HepG2 (cell line): ENCODE measurements around the gene WIPF2. TPM values are rescaled to one million over a fixed set of nuclear protein-coding genes. Genes with fewer than 3 reads are reported as not detected.

Source experiments
- ARNTL ChIP-seq: sonication (generic); formaldehyde crosslinking; IDR thresholded peaks from 2 replicates; pipeline ENCODE4 v1.4.0; 2020; ENCODE audit warnings: mild to moderate bottlenecking, missing genetic modification reagents
- ATM ChIP-seq: fragments of 450-650 bp; IDR thresholded peaks from 2 replicates; pipeline ENCODE4 v1.7.1; 2017; ENCODE audit warnings: mild to moderate bottlenecking, borderline replicate concordance
- CCDC6 ChIP-seq: sonication (generic); formaldehyde crosslinking; IDR thresholded peaks from 2 replicates; pipeline ENCODE4 v1.8.1; 2022; ENCODE audit warnings: mild to moderate bottlenecking, missing genetic modification reagents, moderate library complexity
- CHCHD3 ChIP-seq: sonication (generic); formaldehyde crosslinking; IDR thresholded peaks from 2 replicates; pipeline ENCODE4 v1.8.0; 2022; ENCODE audit warnings: mild to moderate bottlenecking, missing genetic modification reagents, moderate library complexity
- ETV5 ChIP-seq: IDR thresholded peaks from 2 replicates; pipeline ENCODE4 v1.6.1; 2018; ENCODE audit warnings: missing biosample characterization, missing genetic modification reagents, inconsistent platforms, borderline replicate concordance
- MIXL1 ChIP-seq: IDR thresholded peaks from 2 replicates; pipeline ENCODE4 v1.6.1; 2016
- NFIC ChIP-seq: IDR thresholded peaks from 2 replicates; pipeline ENCODE4 v1.6.1; 2012; ENCODE audit warnings: mild to moderate bottlenecking, low read length, inconsistent platforms
- SIN3A ChIP-seq: IDR thresholded peaks from 2 replicates; pipeline ENCODE4 v1.6.1; 2011; ENCODE audit warnings: low read depth, mild to moderate bottlenecking, control low read depth, low read length, borderline replicate concordance
- SNAPC2 ChIP-seq: sonication (generic); formaldehyde crosslinking; IDR thresholded peaks from 2 replicates; pipeline ENCODE4 v1.8.1; 2022; ENCODE audit warnings: mild to moderate bottlenecking, missing genetic modification reagents
- TCF7 ChIP-seq: sonication (generic); IDR thresholded peaks from 2 replicates; pipeline ENCODE4 v1.6.1; 2016; ENCODE audit warnings: antibody characterized with exemption, low read depth
- TEAD3 ChIP-seq: optimal IDR thresholded peaks from 2 replicates; pipeline ENCODE3; 2016; ENCODE audit warnings: borderline replicate concordance
- ZNF224 ChIP-seq: sonication (generic); formaldehyde crosslinking; IDR thresholded peaks from 2 replicates; pipeline ENCODE4 v1.5.0; 2020; ENCODE audit warnings: mild to moderate bottlenecking, missing genetic modification reagents
- ZNF24 ChIP-seq: fragments of 450-650 bp; IDR thresholded peaks from 2 replicates; pipeline ENCODE4 v1.6.1; 2017; ENCODE audit warnings: antibody characterized with exemption, mild to moderate bottlenecking
- ZNF3 ChIP-seq: IDR thresholded peaks from 2 replicates; pipeline ENCODE4 v1.7.0; 2017; ENCODE audit warnings: inconsistent platforms
- ZNF547 ChIP-seq: sonication (generic); formaldehyde crosslinking; IDR thresholded peaks from 2 replicates; pipeline ENCODE4 v1.5.1; 2020; ENCODE audit warnings: mild to moderate bottlenecking, missing genetic modification reagents
- ZNF572 ChIP-seq: sonication (generic); formaldehyde crosslinking; IDR thresholded peaks from 2 replicates; pipeline ENCODE4 v1.5.1; 2020; ENCODE audit warnings: mild to moderate bottlenecking, missing genetic modification reagents
- ZSCAN29 ChIP-seq: sonication (generic); formaldehyde crosslinking; conservative IDR thresholded peaks from 2 replicates; pipeline ENCODE4 v1.4.0; 2020; ENCODE audit warnings: mild to moderate bottlenecking, missing genetic modification reagents
- ZSCAN31 ChIP-seq: sonication (generic); formaldehyde crosslinking; IDR thresholded peaks from 2 replicates; pipeline ENCODE4 v1.5.0; 2020; ENCODE audit warnings: low read depth, mild to moderate bottlenecking, missing genetic modification reagents
- polyA plus RNA-seq, 8 experiments: library from polyadenylated mRNA; depleted of rRNA in 3 of 8; stranded (reverse) in 7 of 8; unstranded in 1 of 8; fragments of >200 nt; fragmentation: Illumina TruSeq in 4 of 8; extraction: Trizol in 4 of 8; gene quantifications; 2 replicates each; pipeline versions ENCODE4 v1.2.1 to v1.2.3, GENCODE V29; 2011 to 2016; ENCODE audit warnings: low read depth in 4 of 8, missing spikeins in 1 of 8, mixed read lengths in 1 of 8; ENCODE audit not compliant: insufficient read depth in 1 of 8
- total RNA-seq, 5 experiments: library from RNA; depleted of rRNA; stranded (reverse); fragments of >200 nt; fragmentation: Illumina TruSeq; extraction: Trizol; gene quantifications; 2 replicates each; pipeline ENCODE4 v1.2.3, GENCODE V29; 2016; ENCODE audit warnings: low read depth in 1 of 5
- TF ChIP-seq, protein P1 (sequence below): sonication (generic); formaldehyde crosslinking; IDR thresholded peaks from 2 replicates; pipeline ENCODE4 v1.8.0; 2022; ENCODE audit warnings: mild to moderate bottlenecking, missing genetic modification reagents, borderline replicate concordance
- TF ChIP-seq, protein P2 (sequence below): IDR thresholded peaks from 2 replicates; pipeline ENCODE4 v1.6.1; 2016; ENCODE audit warnings: control low read depth
- TF ChIP-seq, protein P3 (sequence below): sonication (generic); formaldehyde crosslinking; IDR thresholded peaks from 2 replicates; pipeline ENCODE4 v1.4.0; 2020; ENCODE audit warnings: mild to moderate bottlenecking, low read depth, missing genetic modification reagents
- TF ChIP-seq, protein P4 (sequence below): sonication (generic); formaldehyde crosslinking; IDR thresholded peaks from 2 replicates; pipeline ENCODE4 v1.4.0; 2020; ENCODE audit warnings: low read depth, mild to moderate bottlenecking, missing genetic modification reagents
- TF ChIP-seq, protein P5 (sequence below): sonication (generic); formaldehyde crosslinking; IDR thresholded peaks from 2 replicates; pipeline ENCODE4 v1.4.0; 2020; ENCODE audit warnings: missing genetic modification reagents
- TF ChIP-seq, protein P6 (sequence below): IDR thresholded peaks from 2 replicates; pipeline ENCODE4 v1.6.1; 2016; ENCODE audit warnings: missing biosample characterization, missing genetic modification reagents, low read depth

WIPF2 gene
- total and polyA plus RNA-seq, 2 of the 13 experiments (the other 11 are each of a cell fraction or from before 2014, with no cell fraction given), result 7.2 to 10.8 TPM

DNA sequence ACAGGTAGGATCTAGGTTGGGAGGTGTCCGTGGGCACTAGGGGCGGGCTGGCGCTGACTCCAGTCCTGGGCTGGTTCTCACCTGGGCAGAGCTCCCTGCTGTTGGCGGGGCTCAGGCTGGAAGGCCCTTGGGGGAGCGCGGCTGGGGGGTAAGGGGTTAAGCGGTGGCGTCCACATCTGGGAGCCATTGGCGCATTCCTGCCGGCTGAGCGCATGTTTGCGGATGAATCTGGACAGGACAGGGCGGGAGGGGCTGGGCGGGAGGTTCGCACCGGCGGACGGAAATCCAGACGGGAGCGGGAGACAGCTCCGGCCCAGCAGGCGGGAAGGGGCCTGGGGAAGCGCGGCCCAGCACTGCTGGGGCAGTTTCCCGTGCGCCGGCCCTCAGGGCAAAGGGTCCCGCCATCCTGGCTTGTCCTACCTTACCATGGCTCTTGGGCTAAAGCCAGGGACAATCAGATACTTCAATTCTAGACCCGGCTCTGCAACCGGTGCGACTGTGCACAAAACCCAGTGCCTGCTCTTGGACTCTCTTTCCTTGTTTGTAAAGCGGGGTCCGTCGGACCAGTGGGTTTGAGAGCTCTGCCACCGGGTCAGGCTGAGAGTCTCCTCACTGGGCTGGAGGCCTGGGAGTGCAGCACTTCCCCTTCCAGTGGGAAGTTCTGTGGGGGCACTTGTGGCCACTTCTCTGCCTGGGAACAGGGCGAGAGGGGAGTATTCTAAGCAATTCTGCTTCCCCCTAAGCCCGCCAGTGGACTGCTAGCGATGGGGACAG, 97.7 kb downstream of the WIPF2 start (continued):
- TF ChIP-seq, protein P1, sequence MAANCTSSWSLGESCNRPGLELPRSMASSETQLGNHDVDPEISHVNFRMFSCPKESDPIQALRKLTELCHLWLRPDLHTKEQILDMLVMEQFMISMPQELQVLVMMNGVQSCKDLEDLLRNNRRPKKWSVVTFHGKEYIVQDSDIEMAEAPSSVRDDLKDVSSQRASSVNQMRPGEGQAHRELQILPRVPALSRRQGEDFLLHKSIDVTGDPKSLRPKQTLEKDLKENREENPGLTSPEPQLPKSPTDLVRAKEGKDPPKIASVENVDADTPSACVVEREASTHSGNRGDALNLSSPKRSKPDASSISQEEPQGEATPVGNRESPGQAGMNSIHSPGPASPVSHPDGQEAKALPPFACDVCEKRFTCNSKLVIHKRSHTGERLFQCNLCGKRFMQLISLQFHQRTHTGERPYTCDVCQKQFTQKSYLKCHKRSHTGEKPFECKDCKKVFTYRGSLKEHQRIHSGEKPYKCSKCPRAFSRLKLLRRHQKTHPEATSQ (CRISPR knock-in tag), result no peak
- TF ChIP-seq, protein P2, sequence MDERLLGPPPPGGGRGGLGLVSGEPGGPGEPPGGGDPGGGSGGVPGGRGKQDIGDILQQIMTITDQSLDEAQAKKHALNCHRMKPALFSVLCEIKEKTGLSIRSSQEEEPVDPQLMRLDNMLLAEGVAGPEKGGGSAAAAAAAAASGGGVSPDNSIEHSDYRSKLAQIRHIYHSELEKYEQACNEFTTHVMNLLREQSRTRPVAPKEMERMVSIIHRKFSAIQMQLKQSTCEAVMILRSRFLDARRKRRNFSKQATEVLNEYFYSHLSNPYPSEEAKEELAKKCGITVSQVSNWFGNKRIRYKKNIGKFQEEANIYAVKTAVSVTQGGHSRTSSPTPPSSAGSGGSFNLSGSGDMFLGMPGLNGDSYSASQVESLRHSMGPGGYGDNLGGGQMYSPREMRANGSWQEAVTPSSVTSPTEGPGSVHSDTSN, result no peak
- TF ChIP-seq, protein P3, sequence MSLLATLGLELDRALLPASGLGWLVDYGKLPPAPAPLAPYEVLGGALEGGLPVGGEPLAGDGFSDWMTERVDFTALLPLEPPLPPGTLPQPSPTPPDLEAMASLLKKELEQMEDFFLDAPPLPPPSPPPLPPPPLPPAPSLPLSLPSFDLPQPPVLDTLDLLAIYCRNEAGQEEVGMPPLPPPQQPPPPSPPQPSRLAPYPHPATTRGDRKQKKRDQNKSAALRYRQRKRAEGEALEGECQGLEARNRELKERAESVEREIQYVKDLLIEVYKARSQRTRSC, result 0 out of 2 replicates have a peak, but pooled peaks have one; percentile 58
- TF ChIP-seq SNAPC2 (CRISPR knock-in tag) (no peak), CCDC6 (peak; percentile 86), ZNF224 (0 out of 2 replicates have a peak, but pooled peaks have one; percentile 25), TCF7 (no peak), ZSCAN31 (CRISPR knock-in tag) (no peak), ATM (no peak), ZNF3 (CRISPR knock-in tag) (no peak), ETV5 (CRISPR knock-in tag) (peak; percentile 58), ZNF572 (CRISPR knock-in tag) (no peak), ZSCAN29 (CRISPR knock-in tag) (no peak; the same call in 1 of the 2 replicates), CHCHD3 (CRISPR knock-in tag) (no peak), ZNF24 (no peak), NFIC (no peak), SIN3A (peak; percentile 59; the same call in 1 of the 2 replicates), TEAD3 (peak; percentile 94), ARNTL (peak; percentile 51; the same call in 1 of the 2 replicates), MIXL1 (CRISPR knock-in tag) (no peak), ZNF547 (CRISPR knock-in tag) (no peak)
- TF ChIP-seq, protein P4, sequence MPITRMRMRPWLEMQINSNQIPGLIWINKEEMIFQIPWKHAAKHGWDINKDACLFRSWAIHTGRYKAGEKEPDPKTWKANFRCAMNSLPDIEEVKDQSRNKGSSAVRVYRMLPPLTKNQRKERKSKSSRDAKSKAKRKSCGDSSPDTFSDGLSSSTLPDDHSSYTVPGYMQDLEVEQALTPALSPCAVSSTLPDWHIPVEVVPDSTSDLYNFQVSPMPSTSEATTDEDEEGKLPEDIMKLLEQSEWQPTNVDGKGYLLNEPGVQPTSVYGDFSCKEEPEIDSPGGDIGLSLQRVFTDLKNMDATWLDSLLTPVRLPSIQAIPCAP, result no peak
- TF ChIP-seq, protein P5, sequence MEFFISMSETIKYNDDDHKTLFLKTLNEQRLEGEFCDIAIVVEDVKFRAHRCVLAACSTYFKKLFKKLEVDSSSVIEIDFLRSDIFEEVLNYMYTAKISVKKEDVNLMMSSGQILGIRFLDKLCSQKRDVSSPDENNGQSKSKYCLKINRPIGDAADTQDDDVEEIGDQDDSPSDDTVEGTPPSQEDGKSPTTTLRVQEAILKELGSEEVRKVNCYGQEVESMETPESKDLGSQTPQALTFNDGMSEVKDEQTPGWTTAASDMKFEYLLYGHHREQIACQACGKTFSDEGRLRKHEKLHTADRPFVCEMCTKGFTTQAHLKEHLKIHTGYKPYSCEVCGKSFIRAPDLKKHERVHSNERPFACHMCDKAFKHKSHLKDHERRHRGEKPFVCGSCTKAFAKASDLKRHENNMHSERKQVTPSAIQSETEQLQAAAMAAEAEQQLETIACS, result no peak; the same call in 1 of the 2 replicates
- TF ChIP-seq, protein P6, sequence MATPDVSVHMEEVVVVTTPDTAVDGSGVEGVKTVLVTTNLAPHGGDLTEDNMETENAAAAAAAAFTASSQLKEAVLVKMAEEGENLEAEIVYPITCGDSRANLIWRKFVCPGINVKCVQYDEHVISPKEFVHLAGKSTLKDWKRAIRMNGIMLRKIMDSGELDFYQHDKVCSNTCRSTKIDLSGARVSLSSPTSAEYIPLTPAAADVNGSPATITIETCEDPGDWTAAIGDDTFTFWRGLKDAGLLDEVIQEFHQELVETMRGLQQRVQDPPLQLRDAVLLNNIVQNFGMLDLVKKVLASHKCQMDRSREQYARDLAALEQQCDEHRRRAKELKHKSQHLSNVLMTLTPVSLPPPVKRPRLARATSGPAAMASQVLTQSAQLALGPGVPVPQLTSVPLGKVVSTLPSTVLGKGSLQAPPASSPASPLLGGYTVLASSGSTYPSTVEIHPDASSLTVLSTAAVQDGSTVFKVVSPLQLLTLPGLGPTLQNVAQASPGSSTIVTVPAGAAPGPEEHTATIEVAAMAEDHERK (CRISPR knock-in tag), result no peak
